HepG2 (cell line): ENCODE measurements around the gene MIA2. TPM values are rescaled to one million over a fixed set of nuclear protein-coding genes. Genes with fewer than 3 reads are reported as not detected.
A peak's percentile ranks its signal among the peaks of the same experiment; 100 is the strongest.

ENCODE experiments used
- CCDC6 ChIP-seq: sonication (generic); formaldehyde crosslinking; IDR thresholded peaks from 2 replicates; pipeline ENCODE4 v1.8.1; 2022; ENCODE audit warnings: mild to moderate bottlenecking, missing genetic modification reagents, moderate library complexity
- FOXA1 ChIP-seq, 2 experiments: fragments of 450-650 bp in 1 of 2; sonication (generic) in 1 of 2; formaldehyde crosslinking in 1 of 2; IDR thresholded peaks; 2 replicates each; pipeline versions ENCODE4 v1.4.0 to v1.6.1; 2016 to 2020; ENCODE audit warnings: missing genetic modification reagents in 1 of 2
- HDAC1 ChIP-seq: sonication (generic); formaldehyde crosslinking; IDR thresholded peaks from 2 replicates; pipeline ENCODE4 v1.5.1; 2020; ENCODE audit warnings: mild to moderate bottlenecking, missing genetic modification reagents
- HES4 ChIP-seq: sonication (generic); formaldehyde crosslinking; IDR thresholded peaks from 2 replicates; pipeline ENCODE4 v1.9.0; 2021; ENCODE audit warnings: mild to moderate bottlenecking, missing genetic modification reagents, borderline replicate concordance
- KLF16 ChIP-seq, 2 experiments: sonication (generic) in 1 of 2; formaldehyde crosslinking in 1 of 2; IDR thresholded peaks; 2 replicates each; pipeline versions ENCODE4 v1.6.1 to v1.8.0; 2016 to 2023; ENCODE audit warnings: missing genetic modification reagents in 2 of 2, missing compliant biosample characterization in 1 of 2
- REPIN1 ChIP-seq: sonication (generic); formaldehyde crosslinking; IDR thresholded peaks from 2 replicates; pipeline ENCODE4 v1.8.0; 2022; ENCODE audit warnings: missing genetic modification reagents, low read depth, mild to moderate bottlenecking, borderline replicate concordance
- SMAD9 ChIP-seq: sonication (generic); formaldehyde crosslinking; IDR thresholded peaks from 2 replicates; pipeline ENCODE4 v1.5.1; 2020; ENCODE audit warnings: mild to moderate bottlenecking, missing genetic modification reagents
- SRSF9 ChIP-seq: fragments of 200-400 bp; formaldehyde crosslinking; IDR thresholded peaks from 2 replicates; pipeline ENCODE4 v1.6.1; 2018; ENCODE audit warnings: borderline replicate concordance, mild to moderate bottlenecking, low read depth, low read length; ENCODE audit not compliant: insufficient read depth, poor library complexity, severe bottlenecking
- SYNCRIP ChIP-seq: fragments of 200-400 bp; formaldehyde crosslinking; IDR thresholded peaks from 2 replicates; pipeline ENCODE4 v1.6.1; 2018; ENCODE audit warnings: mild to moderate bottlenecking, low read depth, low read length; ENCODE audit not compliant: insufficient read depth
- ZMAT3 ChIP-seq: sonication (generic); formaldehyde crosslinking; conservative IDR thresholded peaks from 2 replicates; pipeline ENCODE4 v1.7.0; 2021; ENCODE audit warnings: missing genetic modification reagents
- ZNF180 ChIP-seq: sonication (generic); formaldehyde crosslinking; IDR thresholded peaks from 2 replicates; pipeline ENCODE4 v1.4.0; 2020; ENCODE audit warnings: low read depth, missing genetic modification reagents, borderline replicate concordance
- ZNF510 ChIP-seq: sonication (generic); formaldehyde crosslinking; IDR thresholded peaks from 2 replicates; pipeline ENCODE4 v1.4.0; 2020; ENCODE audit warnings: low read depth, mild to moderate bottlenecking, missing genetic modification reagents
- ZNF644 ChIP-seq: IDR thresholded peaks from 2 replicates; pipeline ENCODE4 v1.6.1; 2016; ENCODE audit warnings: low read depth
- ZUFSP ChIP-seq: sonication (generic); formaldehyde crosslinking; IDR thresholded peaks from 2 replicates; pipeline ENCODE4 v1.9.0; 2021; ENCODE audit warnings: missing genetic modification reagents, mild to moderate bottlenecking, borderline replicate concordance
- polyA plus RNA-seq, 8 experiments: library from polyadenylated mRNA; depleted of rRNA in 3 of 8; stranded (reverse) in 7 of 8; unstranded in 1 of 8; fragments of >200 nt; fragmentation: Illumina TruSeq in 4 of 8; extraction: Trizol in 4 of 8; gene quantifications; 2 replicates each; pipeline versions ENCODE4 v1.2.1 to v1.2.3, GENCODE V29; 2011 to 2016; ENCODE audit warnings: low read depth in 4 of 8, missing spikeins in 1 of 8, mixed read lengths in 1 of 8; ENCODE audit not compliant: insufficient read depth in 1 of 8
- total RNA-seq, 5 experiments: library from RNA; depleted of rRNA; stranded (reverse); fragments of >200 nt; fragmentation: Illumina TruSeq; extraction: Trizol; gene quantifications; 2 replicates each; pipeline ENCODE4 v1.2.3, GENCODE V29; 2016; ENCODE audit warnings: low read depth in 1 of 5
- TF ChIP-seq, protein P1 (sequence below): sonication (generic); formaldehyde crosslinking; IDR thresholded peaks from 2 replicates; pipeline ENCODE4 v1.8.0; 2022; ENCODE audit warnings: mild to moderate bottlenecking, missing genetic modification reagents, moderate library complexity
- TF ChIP-seq, protein P2 (sequence below): sonication (generic); formaldehyde crosslinking; IDR thresholded peaks from 2 replicates; pipeline ENCODE4 v1.4.0; 2020; ENCODE audit warnings: mild to moderate bottlenecking, missing genetic modification reagents
- TF ChIP-seq, protein P3 (sequence below): sonication (generic); formaldehyde crosslinking; IDR thresholded peaks from 2 replicates; pipeline ENCODE4 v1.8.0; 2022; ENCODE audit warnings: missing genetic modification reagents, low read depth, mild to moderate bottlenecking, borderline replicate concordance

MIA2 gene
- total and polyA plus RNA-seq, 2 of the 13 experiments (the other 11 are each of a cell fraction or from before 2014, with no cell fraction given) = 134 to 158 TPM

DNA sequence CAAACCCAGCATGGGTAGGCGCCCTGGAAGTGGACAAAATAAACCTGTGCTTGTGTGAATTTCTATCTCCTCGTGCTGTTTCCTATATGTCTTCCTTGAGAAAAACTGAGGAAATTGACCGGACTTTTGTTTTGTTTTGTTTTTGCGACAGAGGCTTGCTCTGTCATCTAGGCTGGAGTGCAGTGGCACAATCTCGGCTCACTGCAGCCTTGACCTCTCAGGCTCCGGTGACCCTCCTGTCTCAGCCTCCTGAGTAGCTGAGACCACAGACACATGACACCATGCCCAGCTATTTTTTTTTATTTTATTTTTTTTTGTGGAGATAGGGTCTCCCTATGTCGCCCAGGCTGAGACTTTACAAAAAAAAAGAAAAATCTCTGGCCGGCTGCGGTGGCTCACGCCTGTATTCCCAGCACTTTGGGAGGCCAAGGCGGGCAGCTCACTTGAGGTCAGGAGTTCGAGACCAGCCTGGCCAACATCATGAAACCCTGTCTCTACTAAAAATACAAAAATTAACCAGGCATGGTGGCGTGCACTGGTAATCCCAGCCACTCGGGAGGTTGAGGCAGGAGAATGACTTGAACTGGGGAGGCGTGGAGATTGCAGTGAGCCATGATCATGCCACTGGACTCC lies 22.5 kb upstream of the MIA2 start (continued):
- TF ChIP-seq SMAD9 (no peak), ZNF180 (CRISPR knock-in tag) (no peak), ZMAT3 (CRISPR knock-in tag) (0 out of 2 replicates have a peak, but pooled peaks have one; percentile 45), HES4 (CRISPR knock-in tag) (no peak), REPIN1 (no peak), HDAC1 (peak; percentile 38; the same call in 1 of the 2 replicates), ZNF644 (CRISPR knock-in tag) (no peak), ZUFSP (CRISPR knock-in tag) (no peak), CCDC6 (CRISPR knock-in tag) (no peak), KLF16 (CRISPR knock-in tag; IDR thresholded peaks at IDR 0.05) (no peak), FOXA1 (IDR thresholded peaks at IDR 0.05) (no peak), FOXA1 (CRISPR knock-in tag; IDR thresholded peaks at IDR 0.05) (no peak), SRSF9 (no peak), SYNCRIP (no peak), ZNF510 (CRISPR knock-in tag) (no peak)
- TF ChIP-seq, protein P1, sequence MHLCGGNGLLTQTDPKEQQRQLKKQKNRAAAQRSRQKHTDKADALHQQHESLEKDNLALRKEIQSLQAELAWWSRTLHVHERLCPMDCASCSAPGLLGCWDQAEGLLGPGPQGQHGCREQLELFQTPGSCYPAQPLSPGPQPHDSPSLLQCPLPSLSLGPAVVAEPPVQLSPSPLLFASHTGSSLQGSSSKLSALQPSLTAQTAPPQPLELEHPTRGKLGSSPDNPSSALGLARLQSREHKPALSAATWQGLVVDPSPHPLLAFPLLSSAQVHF (CRISPR knock-in tag) = no peak
- TF ChIP-seq, protein P2, sequence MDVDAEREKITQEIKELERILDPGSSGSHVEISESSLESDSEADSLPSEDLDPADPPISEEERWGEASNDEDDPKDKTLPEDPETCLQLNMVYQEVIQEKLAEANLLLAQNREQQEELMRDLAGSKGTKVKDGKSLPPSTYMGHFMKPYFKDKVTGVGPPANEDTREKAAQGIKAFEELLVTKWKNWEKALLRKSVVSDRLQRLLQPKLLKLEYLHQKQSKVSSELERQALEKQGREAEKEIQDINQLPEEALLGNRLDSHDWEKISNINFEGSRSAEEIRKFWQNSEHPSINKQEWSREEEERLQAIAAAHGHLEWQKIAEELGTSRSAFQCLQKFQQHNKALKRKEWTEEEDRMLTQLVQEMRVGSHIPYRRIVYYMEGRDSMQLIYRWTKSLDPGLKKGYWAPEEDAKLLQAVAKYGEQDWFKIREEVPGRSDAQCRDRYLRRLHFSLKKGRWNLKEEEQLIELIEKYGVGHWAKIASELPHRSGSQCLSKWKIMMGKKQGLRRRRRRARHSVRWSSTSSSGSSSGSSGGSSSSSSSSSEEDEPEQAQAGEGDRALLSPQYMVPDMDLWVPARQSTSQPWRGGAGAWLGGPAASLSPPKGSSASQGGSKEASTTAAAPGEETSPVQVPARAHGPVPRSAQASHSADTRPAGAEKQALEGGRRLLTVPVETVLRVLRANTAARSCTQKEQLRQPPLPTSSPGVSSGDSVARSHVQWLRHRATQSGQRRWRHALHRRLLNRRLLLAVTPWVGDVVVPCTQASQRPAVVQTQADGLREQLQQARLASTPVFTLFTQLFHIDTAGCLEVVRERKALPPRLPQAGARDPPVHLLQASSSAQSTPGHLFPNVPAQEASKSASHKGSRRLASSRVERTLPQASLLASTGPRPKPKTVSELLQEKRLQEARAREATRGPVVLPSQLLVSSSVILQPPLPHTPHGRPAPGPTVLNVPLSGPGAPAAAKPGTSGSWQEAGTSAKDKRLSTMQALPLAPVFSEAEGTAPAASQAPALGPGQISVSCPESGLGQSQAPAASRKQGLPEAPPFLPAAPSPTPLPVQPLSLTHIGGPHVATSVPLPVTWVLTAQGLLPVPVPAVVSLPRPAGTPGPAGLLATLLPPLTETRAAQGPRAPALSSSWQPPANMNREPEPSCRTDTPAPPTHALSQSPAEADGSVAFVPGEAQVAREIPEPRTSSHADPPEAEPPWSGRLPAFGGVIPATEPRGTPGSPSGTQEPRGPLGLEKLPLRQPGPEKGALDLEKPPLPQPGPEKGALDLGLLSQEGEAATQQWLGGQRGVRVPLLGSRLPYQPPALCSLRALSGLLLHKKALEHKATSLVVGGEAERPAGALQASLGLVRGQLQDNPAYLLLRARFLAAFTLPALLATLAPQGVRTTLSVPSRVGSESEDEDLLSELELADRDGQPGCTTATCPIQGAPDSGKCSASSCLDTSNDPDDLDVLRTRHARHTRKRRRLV = no peak
- TF ChIP-seq, protein P3, sequence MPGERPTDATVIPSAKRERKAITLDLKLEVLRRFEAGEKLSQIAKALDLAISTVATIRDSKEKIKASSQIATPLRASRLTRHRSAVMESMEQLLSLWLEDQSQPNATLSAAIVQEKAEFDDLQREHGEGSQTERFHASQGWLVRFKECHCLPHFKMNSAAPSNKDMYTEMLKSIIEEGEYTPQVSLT (CRISPR knock-in tag) = no peak
